ENCODE measurements around the gene PRAME.

The PRAME gene

DNA sequence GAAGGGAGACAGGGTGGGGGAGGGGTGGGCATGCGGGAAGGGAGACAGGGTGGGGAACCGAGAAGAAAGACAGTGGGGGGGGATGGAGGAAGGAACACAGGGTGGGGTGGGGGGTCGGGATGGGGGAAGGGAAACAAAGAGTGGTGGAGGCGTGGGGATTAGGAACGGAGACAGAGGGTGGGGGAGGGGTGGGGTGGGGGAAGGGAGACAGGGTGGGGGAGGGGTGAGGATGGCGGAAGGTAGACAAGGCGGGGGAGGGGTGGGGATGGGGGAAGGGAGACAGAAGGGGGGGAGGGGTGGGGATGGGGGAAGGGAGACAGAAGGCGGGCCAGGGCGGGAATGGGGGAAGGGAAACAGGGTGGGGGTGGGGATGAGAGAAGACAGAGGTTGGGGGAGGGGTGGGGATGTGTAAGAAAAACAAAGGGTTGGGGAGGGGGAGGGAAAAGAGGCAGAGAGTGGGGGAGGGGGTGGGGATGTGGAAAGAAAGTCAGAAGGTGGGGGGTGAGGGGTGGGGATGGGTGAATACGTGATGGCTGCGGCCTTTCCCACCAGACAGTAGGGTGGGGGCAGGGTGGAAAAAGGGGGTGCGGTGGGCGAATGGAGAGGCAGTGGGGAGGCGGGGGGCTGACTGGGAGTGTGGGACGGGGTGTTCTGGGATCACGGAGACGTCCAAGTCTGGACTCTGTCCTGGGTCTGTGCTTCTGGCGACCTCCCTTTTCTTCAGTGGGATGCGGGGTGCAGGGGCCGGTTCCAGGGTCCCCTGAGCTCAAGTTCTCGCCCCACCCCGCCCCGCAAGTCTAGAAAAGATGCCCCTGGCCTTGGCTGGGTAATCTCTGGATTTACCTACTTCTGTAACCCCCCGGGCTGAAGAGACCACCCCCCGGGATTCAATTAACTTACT is 744 bp downstream of the PRAME start:
- DNase-seq (ENCODE audit: low spot score) = no peak
- in situ Hi-C loops (cut with MboI; ENCODE audit: low sequenced_read_pairs, unreplicated experiment) = no loop called here
- TF ChIP-seq, protein P1, sequence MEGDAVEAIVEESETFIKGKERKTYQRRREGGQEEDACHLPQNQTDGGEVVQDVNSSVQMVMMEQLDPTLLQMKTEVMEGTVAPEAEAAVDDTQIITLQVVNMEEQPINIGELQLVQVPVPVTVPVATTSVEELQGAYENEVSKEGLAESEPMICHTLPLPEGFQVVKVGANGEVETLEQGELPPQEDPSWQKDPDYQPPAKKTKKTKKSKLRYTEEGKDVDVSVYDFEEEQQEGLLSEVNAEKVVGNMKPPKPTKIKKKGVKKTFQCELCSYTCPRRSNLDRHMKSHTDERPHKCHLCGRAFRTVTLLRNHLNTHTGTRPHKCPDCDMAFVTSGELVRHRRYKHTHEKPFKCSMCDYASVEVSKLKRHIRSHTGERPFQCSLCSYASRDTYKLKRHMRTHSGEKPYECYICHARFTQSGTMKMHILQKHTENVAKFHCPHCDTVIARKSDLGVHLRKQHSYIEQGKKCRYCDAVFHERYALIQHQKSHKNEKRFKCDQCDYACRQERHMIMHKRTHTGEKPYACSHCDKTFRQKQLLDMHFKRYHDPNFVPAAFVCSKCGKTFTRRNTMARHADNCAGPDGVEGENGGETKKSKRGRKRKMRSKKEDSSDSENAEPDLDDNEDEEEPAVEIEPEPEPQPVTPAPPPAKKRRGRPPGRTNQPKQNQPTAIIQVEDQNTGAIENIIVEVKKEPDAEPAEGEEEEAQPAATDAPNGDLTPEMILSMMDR (IDR thresholded peaks at IDR 0.05; ENCODE audit: borderline replicate concordance, control extremely low read depth, extremely low read depth, insufficient read depth, missing control alignments) = no peak

DNA sequence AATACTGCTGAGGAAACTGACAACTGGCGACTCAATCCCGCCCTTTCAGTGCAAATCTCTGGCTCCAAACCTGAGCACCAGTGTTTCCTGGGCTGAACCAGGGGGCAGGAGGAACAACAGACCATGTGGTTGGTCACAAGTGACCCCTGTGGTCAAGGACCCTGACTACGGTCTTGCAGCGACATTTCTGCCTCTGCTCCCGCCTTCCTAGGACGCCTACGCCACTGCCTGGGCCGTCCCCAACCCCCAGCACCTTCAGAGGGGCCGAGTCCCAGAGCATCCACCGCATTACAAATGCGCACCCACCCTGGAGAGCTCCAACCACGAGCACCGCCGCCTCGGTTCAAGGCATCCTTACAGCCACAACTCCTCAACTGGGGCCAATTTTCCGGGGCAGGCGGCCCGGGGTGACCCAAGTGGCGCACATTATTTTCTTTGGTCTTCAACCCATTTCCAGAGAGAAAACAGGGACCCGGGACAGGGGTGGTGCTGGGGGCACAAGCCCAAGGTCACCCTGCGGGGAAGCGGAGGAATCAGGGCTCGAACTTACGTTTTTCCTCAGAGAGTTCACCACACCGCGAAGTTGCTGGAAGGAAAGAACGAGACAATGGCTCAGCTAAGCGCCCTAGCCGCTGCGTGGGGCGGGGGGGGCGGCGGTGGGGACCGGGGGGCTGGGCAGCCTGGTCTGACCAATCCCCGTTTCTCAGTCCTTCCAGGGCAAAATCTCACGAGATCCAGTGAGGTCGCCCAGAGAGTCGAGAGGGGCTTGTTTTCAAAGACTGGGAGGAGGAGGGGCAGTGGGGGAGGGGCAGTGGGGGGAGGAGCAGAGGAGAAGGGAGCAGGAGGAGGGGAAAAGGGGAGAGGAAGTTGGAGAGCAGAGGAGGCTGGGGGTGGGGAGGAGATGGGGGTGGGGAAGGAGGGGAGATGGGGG is 1.8 kb downstream of the PRAME start:
- TF ChIP-seq, protein P1 (IDR thresholded peaks at IDR 0.05; ENCODE audit: borderline replicate concordance, control extremely low read depth, extremely low read depth, insufficient read depth, missing control alignments) = no peak
- no peak for DNase-seq (ENCODE audit: low spot score)
- in situ Hi-C loops (cut with MboI; ENCODE audit: low sequenced_read_pairs, unreplicated experiment) = no loop called here

GRCh38 chr22:22556578-22556977 is 2.5 kb downstream of the PRAME start:
- TF ChIP-seq, protein P1 (IDR thresholded peaks at IDR 0.05; ENCODE audit: borderline replicate concordance, control extremely low read depth, extremely low read depth, insufficient read depth, missing control alignments) = no peak
- in situ Hi-C loops (cut with MboI; ENCODE audit: low sequenced_read_pairs, unreplicated experiment) = no loop called here
- DNase-seq (ENCODE audit: low spot score) = no peak

DNA sequence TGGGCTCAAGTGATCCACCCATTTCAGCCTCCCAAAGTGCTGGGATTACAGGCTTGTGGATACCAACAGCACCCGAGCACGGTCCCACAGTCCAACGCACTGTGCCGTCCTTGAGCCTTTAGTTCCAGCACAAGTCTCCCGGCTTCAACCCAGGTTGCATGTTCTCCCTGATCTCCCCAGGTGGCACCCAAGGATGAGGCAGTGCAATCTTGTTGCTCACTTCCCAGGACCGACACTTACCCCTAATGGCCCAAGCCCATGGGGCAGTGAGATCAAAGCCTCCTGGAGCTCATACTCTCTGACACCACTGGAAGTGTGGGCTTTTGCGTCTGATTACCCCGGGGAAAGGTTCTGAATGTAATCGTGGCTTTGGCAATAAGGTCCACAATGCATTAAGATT is 3.5 kb downstream of the PRAME start:
- TF ChIP-seq, protein P1 (IDR thresholded peaks at IDR 0.05; ENCODE audit: borderline replicate concordance, control extremely low read depth, extremely low read depth, insufficient read depth, missing control alignments) = no peak
- in situ Hi-C loops (cut with MboI; ENCODE audit: low sequenced_read_pairs, unreplicated experiment) = no loop called here
- no peak for DNase-seq (ENCODE audit: low spot score)

GRCh38 chr22:22554587-22555284 is 4.3 kb downstream of the PRAME start:
- TF ChIP-seq, protein P1 (IDR thresholded peaks at IDR 0.05; ENCODE audit: borderline replicate concordance, control extremely low read depth, extremely low read depth, insufficient read depth, missing control alignments) = no peak
- in situ Hi-C loops (cut with MboI; ENCODE audit: low sequenced_read_pairs, unreplicated experiment) = no loop called here
- DNase-seq (ENCODE audit: low spot score) = peak; percentile 57

Data from GM13976 (cell line).